CD4-positive, alpha-beta T cell treated with Interleukin-10 for 1 hour (primary cell): ENCODE results near the gene FBXL17.

ENCODE experiments used
- DNase-seq: peaks from one replicate; pipeline ENCODE4 v3.0.0-alpha.2; 2020

FBXL17 gene

DNA sequence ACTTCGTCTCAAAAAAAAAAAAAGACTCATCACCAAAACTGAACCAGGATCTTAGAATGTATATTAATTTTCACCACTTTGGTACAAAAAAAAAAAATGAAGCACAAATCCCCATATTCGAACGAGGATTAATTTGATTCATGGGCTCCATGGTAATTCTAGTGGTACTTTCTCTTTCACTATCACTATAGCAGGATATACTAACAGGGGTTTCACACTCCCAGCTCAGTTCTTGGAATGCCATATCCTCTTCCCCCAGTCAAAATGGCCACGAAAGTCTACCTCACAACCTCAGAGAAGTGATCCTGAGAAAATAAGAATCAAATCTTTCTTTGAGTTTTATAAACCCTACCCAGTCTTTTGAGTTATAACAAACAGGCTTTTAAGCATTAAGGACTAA, 235.7 kb downstream of the FBXL17 start:
- DNase-seq = no peak

DNA sequence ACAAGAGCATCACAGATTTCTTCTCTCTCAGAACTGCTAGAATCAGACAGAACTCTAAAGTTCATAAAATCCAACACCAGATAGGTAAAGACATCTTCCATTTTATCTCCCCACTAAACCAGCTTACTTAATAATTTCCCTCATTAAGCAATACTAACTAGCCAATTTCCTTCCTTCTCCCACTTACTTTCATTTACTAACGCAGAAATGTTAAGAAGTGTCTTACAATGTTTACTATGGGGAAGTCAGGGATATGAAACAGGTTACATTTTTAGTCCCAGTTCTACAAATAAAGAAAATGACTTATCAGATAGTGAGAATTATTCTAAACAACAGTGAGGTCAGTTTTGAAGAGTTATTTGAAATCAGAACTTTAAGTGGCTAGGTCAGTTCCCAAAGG, 236.5 kb downstream of the FBXL17 start:
- DNase-seq = no peak

DNA sequence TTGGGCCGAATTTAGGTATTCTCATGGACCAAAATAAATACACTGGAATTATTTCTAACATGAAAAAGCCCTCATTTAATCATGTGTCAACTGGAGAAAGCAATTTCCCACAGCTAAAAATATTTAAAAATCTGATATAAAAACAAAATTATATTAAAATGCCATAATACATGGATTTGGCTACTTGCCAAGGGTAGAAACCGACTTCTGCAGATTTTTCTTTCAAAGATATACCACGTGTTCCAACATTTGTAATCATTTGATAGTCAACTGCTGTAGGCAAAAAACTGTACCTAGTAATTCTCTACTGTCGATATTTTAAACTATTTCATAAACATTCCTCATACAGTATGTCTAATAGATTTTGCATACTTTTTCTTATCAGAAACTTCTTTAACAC, 237.6 kb downstream of the FBXL17 start:
- no peak for DNase-seq

DNA sequence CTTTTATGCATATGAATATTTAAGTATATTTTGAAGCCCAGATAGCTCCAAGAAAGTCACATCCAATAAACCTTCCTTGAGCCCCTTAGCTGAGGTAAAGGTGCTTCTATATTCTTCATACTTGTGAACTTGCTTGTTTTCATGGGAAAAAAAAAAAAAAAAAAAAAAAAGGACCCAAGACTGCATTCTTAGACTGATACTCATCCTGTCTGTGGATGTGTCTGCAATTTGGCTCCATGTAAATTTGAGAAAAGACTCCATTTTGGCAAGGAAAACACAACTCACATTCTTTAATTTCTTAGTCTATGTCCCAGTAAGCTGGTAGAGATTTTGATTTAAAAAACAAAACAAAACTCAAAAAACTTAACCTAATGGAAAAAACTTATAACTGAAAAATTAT, 238.3 kb downstream of the FBXL17 start:
- DNase-seq = no peak

DNA sequence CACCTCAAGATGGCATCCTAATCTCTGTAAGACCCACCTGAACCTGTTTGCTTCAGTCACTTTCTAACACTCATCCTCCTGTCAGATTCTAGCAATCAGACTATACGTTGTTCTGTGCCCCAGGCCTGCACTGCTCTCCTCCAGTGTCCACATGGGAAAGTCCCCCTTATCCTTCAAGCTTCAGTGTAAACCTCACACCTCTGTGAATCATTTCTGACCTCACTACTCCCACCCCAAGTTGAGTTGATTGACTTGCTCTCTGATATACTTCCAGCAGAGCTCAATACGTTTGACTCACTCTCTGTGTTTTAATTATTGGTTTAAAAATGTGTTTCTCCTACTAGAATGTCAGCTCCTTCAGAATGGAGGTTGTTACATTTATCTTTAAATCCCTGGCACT, 240.2 kb downstream of the FBXL17 start:
- no peak for DNase-seq

DNA sequence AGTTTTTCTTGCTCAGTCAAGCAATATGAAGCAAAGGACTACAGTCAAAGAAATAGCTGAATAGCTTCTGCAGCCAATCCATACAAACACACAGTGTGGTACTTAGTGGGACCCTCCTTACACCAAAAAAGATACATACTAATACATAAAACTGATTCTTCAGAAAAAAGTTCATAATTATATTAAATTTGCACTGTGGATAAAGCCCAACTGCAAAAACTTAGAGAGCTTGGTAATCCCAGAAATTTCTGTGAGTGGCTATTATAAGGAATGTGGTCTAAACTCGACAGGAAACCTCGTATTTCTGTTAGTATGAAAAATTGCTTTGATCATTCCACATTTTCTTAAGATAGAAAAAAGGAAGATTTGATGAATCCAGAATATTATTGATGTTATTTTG, 245.4 kb downstream of the FBXL17 start:
- DNase-seq = no peak

DNA sequence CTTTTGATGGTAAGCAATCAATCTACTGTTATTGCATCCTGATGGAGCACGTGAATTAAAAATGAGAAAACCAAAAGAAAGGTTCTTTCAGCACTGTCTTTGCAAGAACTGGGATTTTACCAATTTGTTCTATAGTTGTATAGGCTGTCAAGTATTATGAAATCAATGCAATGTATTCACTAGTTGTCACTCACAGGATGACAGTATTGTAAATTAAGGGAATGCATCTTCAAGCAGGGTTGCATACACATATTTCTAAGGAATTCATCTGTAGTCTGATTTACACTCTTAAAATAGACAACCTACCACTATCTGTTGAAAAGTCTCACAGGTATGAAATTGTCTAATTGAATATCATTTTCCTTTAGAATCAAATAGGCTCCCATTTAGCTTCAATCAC, 252.8 kb downstream of the FBXL17 start:
- no peak for DNase-seq

DNA sequence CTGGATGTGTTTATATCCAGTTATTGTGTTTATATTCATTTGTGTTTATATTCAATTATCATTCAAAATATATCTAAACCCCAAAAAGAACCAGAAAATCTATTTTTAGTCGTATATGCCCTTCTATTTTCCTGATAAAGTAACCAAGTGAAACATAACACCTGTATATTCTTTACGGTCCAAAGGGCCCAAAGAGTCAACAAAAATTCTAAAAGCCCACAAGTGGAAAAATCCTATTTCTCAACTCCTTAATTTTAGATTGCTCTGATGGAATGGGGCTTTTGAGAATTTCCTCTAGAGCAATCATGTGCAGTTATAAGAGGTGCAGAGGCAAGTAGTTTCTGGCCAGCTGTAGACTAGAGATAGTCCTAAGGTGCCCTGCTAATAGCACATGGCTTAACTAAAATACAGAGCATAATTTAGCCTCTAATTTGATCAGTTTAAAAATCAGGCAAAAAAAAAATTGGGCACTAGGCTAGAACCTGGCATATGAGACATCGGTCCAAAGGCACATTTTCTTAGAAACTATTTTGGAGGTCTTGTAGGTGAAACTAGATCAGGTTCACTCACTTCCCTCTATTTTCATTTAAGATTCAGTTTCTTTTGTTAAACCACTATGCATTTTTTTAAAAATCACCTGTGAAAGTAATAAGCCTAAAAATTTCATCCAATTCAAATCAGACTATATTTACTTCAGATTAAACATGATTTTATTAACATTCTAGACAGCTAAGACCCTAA, 256.0 kb downstream of the FBXL17 start:
- DNase-seq = no peak

DNA sequence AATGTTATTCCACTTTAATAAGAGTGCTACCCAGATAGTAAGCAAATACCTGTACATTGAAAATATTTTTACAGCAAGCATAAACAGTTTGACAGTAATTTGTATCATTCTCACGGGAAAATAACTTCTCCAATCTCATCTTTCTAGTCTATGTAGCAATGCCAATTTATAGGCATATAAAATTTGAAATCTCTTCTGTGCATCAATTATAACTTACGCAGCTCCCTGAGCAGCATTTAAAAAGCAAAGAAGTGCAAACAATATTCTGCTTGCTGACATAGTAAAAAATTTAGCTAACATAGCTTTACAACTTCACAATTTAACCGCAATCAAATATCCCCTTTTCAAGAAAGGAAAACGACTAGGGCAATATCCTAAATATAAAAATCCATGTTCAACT, 257.3 kb downstream of the FBXL17 start:
- DNase-seq = no peak

DNA sequence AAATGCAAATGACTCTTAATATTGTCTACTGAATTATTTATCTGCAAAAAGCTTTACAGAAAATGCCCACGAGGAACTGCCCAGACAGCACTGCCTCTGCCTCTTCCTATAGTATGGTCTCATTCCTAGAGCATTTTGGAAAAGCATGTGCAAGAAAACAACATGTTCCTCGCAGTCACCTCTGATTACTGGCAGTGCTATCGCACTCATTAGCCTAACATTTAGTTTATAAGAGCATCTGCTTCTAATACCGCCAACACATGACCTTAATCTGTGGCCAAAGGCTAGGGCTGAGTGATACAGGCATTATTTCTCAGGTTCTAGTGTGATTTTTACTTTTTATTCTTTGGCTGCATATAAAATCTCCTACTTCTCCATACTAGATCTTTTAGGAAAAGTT, 259.2 kb downstream of the FBXL17 start:
- DNase-seq = no peak

DNA sequence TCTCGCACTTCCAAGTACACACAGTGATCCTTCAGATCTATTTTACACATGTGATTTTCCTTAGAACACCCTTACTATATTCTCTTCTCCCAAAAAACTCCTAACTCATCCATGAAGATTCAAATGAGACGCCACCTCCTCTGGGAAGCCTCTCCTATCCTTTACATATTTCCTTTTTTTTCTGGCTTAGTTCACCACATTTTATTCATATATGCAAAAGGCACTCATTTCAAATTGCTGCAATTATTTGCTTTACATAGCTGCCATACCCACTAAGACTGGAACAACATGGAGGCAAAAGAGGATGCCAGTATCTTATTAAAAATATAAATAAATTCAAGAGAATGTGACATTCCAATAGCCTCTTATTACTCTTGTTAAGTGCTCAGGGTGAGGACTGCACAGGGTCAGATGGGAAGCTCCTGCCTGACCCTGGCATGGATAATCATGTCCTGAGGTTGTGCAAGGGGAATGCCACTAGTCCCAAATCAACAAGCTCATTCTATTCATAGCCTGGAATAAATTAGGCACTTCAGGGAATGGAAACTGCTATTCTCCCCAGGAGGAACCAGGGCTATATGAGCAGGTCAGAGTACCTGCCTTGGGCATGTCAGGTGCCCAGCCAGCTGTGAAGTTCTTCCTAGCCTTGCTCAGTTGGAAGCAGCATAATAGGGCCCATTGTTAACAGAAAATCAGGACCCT, 262.9 kb downstream of the FBXL17 start:
- no peak for DNase-seq

DNA sequence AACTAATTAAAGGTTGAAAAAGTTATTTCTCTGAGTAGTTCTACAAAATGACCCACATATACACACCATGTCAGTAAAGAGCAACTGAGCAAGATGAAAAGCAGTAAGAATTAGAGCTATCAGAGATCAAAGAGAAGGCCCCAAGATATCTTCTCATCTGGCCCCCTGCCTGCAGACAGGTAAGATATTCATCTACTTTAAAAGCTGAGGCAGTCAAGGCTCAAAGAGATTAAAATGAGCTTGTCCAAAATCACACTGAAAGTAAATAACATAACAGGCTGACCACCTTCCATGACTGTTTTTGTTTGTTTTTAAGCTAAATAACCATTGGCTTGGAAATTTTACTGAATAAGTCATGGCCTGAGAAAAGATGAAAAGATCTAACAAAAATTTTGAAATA, 266.2 kb downstream of the FBXL17 start:
- DNase-seq = no peak

DNA sequence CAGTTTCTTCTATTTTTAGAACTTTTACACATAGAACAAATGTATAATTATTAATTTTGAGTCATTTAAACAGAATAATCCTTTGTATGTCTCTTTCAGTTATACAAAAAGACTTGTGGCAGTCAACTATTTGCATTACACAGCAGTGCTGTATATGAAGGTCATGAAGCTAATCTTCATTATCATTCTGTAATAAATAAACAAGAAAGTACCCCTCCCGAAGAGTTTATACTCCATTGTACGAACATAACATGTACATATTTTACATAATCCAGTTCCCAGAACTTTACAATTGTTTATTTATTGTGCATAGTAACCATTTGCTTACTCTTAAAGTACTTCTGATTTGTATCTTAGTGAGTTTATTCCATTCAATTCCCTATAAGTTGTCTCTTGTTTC, 267.9 kb downstream of the FBXL17 start:
- no peak for DNase-seq

DNA sequence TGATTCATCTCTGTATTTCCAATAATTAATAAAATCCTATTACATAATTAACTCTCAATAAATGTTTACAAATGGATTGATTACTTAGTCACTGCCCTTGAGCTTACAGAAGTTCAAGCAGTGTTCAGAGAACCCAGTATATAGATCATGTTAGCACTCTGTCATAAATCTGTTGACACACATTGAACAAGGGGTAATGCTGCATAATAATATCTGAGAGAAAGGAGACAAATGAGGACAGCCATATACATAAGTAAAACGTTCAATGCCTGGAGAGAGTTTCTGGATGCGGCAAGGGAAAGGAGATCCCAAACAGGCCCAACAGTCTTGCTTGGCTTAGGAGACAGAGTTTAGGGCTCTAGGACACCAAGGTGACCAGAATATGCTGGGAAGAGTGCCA, 270.2 kb downstream of the FBXL17 start:
- DNase-seq = no peak

DNA sequence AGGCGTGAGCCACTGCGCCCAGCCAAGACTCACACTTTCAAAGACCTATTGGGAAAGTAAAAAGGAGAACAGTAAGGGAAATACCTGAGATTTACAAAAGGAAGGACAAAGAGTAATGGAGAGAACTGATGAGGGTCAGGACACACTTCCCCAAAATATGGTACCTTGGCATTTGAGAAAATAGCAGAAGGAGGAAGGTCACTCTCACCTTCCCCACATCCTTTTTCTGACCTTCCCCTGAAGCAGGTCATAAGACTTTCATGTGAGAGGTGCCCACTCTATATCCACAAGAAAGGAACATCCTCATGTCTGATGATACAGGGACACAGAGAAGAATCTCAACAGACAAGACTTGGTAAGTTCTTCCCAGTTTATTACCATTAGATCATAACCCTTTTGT, 272.8 kb downstream of the FBXL17 start:
- no peak for DNase-seq

DNA sequence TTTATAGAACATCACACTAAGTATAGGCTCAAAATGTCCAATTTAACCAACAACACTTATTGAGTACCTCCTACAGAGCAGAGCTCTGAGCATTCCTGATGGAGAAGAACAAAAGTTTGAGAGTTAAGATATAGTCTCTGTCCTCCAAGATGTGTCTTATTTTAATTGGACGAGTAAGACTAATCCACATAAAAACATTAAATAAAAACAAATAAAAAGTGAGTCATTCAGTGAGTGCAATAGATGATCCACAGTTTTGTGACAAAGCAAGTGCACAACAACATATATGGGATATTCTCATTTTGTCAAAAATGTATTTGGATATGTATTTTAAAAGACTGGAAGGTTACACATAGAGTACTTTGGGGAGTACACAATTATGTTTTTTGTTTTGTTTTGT, 277.4 kb downstream of the FBXL17 start:
- no peak for DNase-seq

DNA sequence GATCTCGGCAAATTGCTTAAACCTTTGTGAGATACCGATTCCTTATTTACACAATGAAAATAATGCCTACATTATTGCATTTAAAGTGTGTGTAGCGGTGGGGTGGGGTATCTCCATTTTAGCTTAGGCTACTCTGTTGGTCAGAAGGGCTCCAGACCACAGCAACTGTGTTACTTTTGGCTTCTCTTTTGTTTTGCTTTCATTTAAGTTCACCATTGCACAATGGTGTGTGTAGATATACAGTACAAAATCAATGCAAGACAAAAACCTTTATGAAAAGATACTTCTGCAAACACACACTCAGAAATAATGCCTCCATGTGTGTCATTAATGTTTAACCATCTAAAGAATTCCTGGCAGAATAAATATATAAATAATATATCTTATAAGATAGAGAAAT, 279.4 kb downstream of the FBXL17 start:
- no peak for DNase-seq

DNA sequence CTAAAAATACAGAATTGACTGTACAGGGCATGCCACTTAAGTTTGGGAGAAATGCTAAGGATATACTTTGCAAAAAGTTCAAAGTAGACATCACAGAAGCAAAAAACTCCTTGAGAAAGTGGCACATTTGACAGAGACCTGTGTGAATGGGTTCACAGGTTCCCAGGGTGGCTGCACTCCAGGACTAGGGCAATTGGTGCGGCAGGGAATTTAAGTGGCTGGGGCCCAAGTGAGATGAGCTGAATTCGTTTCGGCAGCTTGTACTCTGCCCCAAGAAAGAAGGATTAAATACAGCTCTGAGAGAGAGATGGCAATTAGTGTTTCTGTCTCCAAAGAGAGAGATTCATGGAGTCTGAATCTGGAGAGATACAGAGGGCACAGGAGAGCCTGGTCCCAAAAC, 280.1 kb downstream of the FBXL17 start:
- no peak for DNase-seq

DNA sequence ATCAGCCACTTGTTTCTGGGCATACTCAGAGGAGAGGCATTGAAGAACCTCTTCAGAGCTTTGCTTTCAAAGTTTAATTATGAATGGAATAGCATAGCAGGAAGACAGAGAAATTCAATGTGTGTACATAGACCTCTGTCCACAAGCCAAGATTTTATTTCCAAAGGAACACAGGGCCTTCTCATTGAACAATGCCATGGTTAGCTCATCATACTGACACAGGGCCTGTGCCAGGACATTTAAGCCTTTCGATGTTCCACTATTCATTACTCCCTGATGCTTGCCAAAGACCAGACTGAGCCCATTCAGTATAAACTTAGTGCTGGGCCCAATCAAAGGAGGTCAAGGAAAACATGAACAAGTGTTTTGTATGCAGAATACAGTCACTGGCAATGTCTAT, 280.8 kb downstream of the FBXL17 start:
- DNase-seq = no peak

DNA sequence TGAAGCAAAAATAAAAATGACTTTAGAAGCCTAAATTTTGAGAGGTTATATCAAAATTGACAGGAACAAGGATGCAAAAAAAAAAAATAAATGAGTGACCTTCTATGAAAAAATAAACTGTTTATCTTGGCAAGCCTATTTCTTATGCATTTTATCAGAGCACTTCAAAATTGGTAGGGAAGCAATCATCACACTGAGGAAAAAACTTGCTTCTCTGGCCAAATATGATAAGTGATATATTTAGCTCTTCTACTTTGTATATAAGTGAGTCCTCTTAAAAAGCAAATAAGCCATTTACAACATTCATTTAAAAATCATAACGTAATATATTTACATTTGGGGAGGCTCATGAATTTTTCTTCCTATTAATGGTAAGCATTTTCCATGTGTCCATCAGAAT, 287.1 kb downstream of the FBXL17 start:
- no peak for DNase-seq

DNA sequence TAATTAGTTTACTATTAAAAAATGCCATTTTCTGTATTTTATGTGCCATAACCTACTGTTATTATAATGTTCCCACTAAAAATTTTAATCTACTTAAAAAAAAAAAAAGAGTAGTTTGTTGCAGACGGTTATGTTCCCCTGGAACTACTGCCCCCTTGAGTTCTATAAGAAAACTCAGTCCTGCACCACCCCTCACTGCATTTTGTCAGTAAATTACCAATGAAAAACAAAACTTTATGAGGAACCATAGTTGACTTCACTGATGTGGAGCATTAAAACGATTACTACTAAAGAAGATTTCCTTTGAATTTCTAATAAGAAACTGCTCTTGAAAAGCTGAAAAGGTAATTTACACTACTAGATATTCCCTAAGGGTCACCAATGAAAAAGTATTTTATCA, 288.7 kb downstream of the FBXL17 start:
- DNase-seq = no peak

DNA sequence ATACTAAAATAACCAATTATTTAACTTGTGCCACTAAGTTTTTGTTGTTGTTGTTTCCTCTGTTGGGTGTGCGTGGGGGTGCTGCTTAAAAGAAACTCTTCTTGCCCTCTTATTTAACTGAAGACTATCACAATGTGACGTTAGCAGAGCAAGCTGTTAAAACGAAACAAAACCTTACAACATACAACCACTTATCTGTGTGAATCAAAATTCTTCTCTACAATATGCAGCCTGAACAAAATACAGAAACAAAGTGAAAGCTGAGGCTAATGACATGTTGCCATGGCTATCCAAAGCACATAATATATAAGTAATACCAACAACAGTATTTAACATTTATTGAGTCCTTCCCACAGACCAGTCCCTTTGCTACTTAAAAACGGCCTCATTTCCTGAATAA, 291.0 kb downstream of the FBXL17 start:
- no peak for DNase-seq

DNA sequence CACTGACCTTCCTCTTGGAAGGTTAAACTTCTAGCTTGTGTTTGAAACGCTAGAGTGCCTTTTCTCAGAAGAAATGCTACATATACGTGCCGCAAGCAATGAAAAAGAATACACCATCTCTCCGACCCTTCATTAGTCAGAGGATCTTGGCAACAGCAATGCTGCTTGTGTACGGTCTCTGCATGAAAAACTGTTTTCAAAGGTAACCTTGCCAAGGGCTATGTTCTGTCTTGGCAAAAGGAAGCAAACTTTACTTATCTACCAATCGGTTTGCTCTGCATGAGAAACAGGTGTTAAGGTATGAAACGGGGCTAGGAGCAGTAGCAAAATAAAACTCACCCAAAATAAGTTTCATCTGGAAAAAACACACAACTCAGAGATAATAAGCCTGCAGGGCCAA, 297.8 kb downstream of the FBXL17 start:
- DNase-seq = no peak

DNA sequence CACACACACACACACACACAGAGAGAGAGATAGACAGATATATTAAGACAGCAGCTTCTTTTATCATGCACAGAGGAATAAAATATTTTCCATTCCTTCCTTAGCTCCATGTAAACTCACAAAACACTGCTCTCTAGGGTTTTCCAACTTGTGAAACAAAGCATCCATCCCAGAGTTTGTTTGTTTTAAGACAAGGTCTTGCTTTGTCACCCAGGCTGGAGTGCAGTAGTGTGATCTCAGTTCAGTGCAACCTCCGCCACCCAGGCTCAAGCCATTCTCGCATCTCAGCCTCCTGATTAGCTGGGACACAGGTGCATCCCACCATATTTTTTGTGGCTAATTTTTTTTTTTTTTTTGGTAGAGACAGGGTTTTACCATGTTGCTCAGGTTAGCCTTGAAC, 298.7 kb downstream of the FBXL17 start:
- DNase-seq = no peak

DNA sequence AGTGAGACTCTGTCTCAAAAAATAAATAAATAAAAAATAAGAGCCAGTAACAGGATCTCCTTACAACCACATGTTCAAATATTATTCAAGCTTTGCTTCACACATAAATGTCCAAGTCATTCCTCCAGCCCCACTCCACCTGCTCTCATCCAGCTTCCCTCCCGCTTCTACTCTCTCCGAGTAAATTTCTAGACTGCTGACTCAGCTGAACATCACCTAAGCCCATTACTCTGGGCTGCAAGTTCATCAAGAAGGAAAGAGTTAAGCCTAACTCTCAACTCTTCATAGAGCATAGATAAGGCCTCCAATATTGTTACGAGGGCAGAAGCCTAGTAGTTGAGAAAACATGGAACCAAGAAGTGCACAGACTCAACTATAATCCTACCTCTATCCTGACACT, 300.2 kb downstream of the FBXL17 start:
- DNase-seq = no peak
